Breast epithelium (tissue), 4 donors: ENCODE data around the gene RUFY1. TPM values are rescaled to one million over a fixed set of nuclear protein-coding genes. Genes with fewer than 3 reads are reported as not detected.
A peak's percentile ranks its signal among the peaks of the same experiment; 100 is the strongest.
"Not testable (repeated sequence)": the region's sequence is repeated elsewhere in the genome, so short reads cannot be mapped to it uniquely, and the experiment has no call there.

Experiments used
- DNase-seq, 2 donors: peaks; one replicate each; pipeline ENCODE4 v3.0.0-alpha.2; 2019; ENCODE audit warnings: low spot score in 2 of 2
- H3K27ac ChIP-seq, 2 donors: fragments of 200-600 bp; sonication (generic) in 1 of 2; one replicate each; pipeline ENCODE4 v1.5.1; 2016 to 2019; ENCODE audit warnings: mild to moderate bottlenecking in 1 of 2
- H3K27me3 ChIP-seq, 2 donors: fragments of 200-600 bp; sonication (generic) in 1 of 2; one replicate each; pipeline versions ENCODE4 v1.5.1 to v1.6.0; 2017 to 2019; ENCODE audit warnings: control low read depth in 1 of 2, mild to moderate bottlenecking in 1 of 2
- H3K36me3 ChIP-seq: fragments of 200-600 bp; one replicate; pipeline ENCODE4 v1.5.1; 2019
- H3K4me1 ChIP-seq, 2 donors: fragments of 200-600 bp; sonication (generic); one replicate each; pipeline ENCODE4 v1.5.1; 2016 to 2019; ENCODE audit warnings: control low read depth in 1 of 2
- H3K4me3 ChIP-seq, 3 donors: fragments of 200-600 bp; sonication (generic); 1 replicate in 2 of 3; 2 replicates in 1 of 3; pipeline ENCODE4 v1.5.1; 2016 to 2019; ENCODE audit warnings: mild to moderate bottlenecking in 3 of 3, moderate library complexity in 2 of 3
- H3K9me3 ChIP-seq, 2 donors: fragments of 200-600 bp; sonication (generic) in 1 of 2; one replicate each; pipeline ENCODE4 v1.5.1; 2016 to 2019; ENCODE audit warnings: control low read depth in 1 of 2
- CTCF ChIP-seq, 3 donors: fragments of 450-650 bp; IDR thresholded peaks; one replicate each; pipeline ENCODE4 v1.5.1; 2016 to 2017; ENCODE audit warnings: antibody characterized with exemption in 3 of 3, mild to moderate bottlenecking in 3 of 3, moderate library complexity in 3 of 3
- POLR2A ChIP-seq: fragments of 450-650 bp; IDR thresholded peaks from one replicate; pipeline ENCODE4 v1.6.1; 2016; ENCODE audit warnings: antibody characterized with exemption, mild to moderate bottlenecking, moderate library complexity
- POLR2AphosphoS5 ChIP-seq, 3 donors: sonication (generic); formaldehyde crosslinking; IDR thresholded peaks; one replicate each; pipeline ENCODE4 v1.6.1; 2017; ENCODE audit warnings: antibody characterized with exemption in 3 of 3
- intact Hi-C: fragments of 100-400 bp; cut with DNase I; formaldehyde crosslinking; loops from one replicate; pipeline ENCODE4 v1.15.1; 2023; ENCODE audit warnings: low total_unique reads
- total RNA-seq, 3 donors: library from RNA; depleted of rRNA; stranded (reverse); fragments of >200 nt; gene quantifications; one replicate each; pipeline ENCODE4 v1.1.0, GENCODE V29; 2016

The RUFY1 gene
- total RNA-seq, 3 donors from 2014 or later, result 51.8 to 70.0 (median 62.6) TPM

GRCh38 chr5:179553006-179553405 lies 2.7 kb downstream of the RUFY1 start:
- Histone ChIP-seq H3K27me3 (no peaks in the 10 kb centered on the region), H3K36me3 (no peaks in the 10 kb centered on the region), H3K4me3 (no peak overlapping the region), H3K27ac (no peak overlapping the region), H3K9me3 (no peaks in the 10 kb centered on the region), H3K4me1 (peaks cover 0 to 7% of the 10 kb centered on the region in 2 donors)
- no peak for DNase-seq
- intact Hi-C loops, result no loop called here
- no peak for TF ChIP-seq POLR2A
- no peak for TF ChIP-seq POLR2AphosphoS5 (IDR thresholded peaks at IDR 0.05)
- TF ChIP-seq CTCF (IDR thresholded peaks at IDR 0.05), result no peak

GRCh38 chr5:179553875-179554274 lies 3.5 kb downstream of the RUFY1 start:
- Histone ChIP-seq H3K27ac (peak overlapping the region; percentile 56 to 61), H3K9me3 (no peaks in the 10 kb centered on the region), H3K4me1 (peaks cover 0 to 7% of the 10 kb centered on the region in 2 donors), H3K4me3 (peak overlapping the region in 1 of 3 donors; percentile 13), H3K27me3 (no peaks in the 10 kb centered on the region), H3K36me3 (no peaks in the 10 kb centered on the region)
- DNase-seq, result peak in 1 of 2 donors; percentile 46
- intact Hi-C loops, result no loop called here
- TF ChIP-seq CTCF (IDR thresholded peaks at IDR 0.05) (no peak), POLR2A (no peak), POLR2AphosphoS5 (IDR thresholded peaks at IDR 0.05) (no peak)

GRCh38 chr5:179554981-179555380 lies 4.6 kb downstream of the RUFY1 start:
- no peak for DNase-seq
- H3K27me3 ChIP-seq, result no peaks in the 10 kb centered on the region
- TF ChIP-seq POLR2AphosphoS5 (IDR thresholded peaks at IDR 0.05), result no peak
- TF ChIP-seq CTCF (IDR thresholded peaks at IDR 0.05), result no peak
- TF ChIP-seq POLR2A, result no peak
- H3K4me3 ChIP-seq, result no peak overlapping the region
- no peak overlapping the region for H3K27ac ChIP-seq
- no peaks in the 10 kb centered on the region for H3K9me3 ChIP-seq
- intact Hi-C loops, result no loop called here
- peaks cover 0 to 9% of the 10 kb centered on the region in 2 donors for H3K4me1 ChIP-seq
- no peaks in the 10 kb centered on the region for H3K36me3 ChIP-seq

GRCh38 chr5:179558261-179558799 lies 8.0 kb downstream of the RUFY1 start:
- H3K9me3 ChIP-seq, H3K4me1 ChIP-seq, DNase-seq, intact Hi-C loops, H3K36me3 ChIP-seq, H3K27me3 ChIP-seq: not testable (repeated sequence)
- H3K27ac ChIP-seq, result peak overlapping the region; percentile 82
- peak overlapping the region in 1 of 3 donors; percentile 71 for H3K4me3 ChIP-seq

GRCh38 chr5:179558932-179559283 lies 8.6 kb downstream of the RUFY1 start:
- Histone ChIP-seq H3K36me3 (no peaks in the 10 kb centered on the region), H3K9me3 (no peaks in the 10 kb centered on the region), H3K27me3 (no peaks in the 10 kb centered on the region), H3K4me3 (peak overlapping the region; percentile 50 to 71 (median 68)), H3K4me1 (peaks cover 0 to 4% of the 10 kb centered on the region in 2 donors), H3K27ac (peak overlapping the region; percentile 82)
- intact Hi-C loops, result no loop called here
- TF ChIP-seq CTCF (IDR thresholded peaks at IDR 0.05) (no peak), POLR2A (no peak), POLR2AphosphoS5 (IDR thresholded peaks at IDR 0.05) (no peak)
- no peak for DNase-seq
